GM18502 (cell line): ENCODE measurements around the gene SMARCA1.

ENCODE experiments used
- ATAC-seq: cut with Tn5 transposase; IDR thresholded peaks from one replicate; pipeline ENCODE4 v1.9.1; 2021; ENCODE audit warnings: mild to moderate bottlenecking; ENCODE audit not compliant: unreplicated experiment, poor library complexity

Gene SMARCA1

GRCh38 chrX:129534816-129535578, 11.7 kb upstream of the SMARCA1 start:
- no peak for ATAC-seq

DNA sequence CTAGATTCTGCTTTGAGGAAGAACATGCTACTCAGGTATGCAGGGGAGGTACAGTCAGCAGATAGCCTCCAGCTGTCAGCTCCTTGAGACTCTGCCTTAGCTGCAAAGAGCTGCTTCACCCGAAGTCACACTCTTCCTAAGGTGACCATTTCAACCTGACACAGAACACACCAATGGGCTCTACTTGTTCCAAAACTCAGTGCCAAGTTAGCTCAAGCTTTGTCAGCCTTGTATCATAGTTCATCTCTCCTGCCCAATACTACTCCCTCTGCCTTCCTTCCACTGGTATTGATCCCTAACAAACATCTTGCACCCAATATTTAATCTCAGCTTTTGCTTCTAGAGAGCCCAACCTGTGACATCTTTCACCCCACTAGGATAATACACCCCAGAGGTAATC, 7.8 kb upstream of the SMARCA1 start:
- ATAC-seq = no peak

GRCh38 chrX:129530410-129530809, 7.1 kb upstream of the SMARCA1 start:
- ATAC-seq = no peak

- no peak for ATAC-seq
These were observed 6.5 kb upstream of the SMARCA1 start for GRCh38 chrX:129529685-129530281.

DNA sequence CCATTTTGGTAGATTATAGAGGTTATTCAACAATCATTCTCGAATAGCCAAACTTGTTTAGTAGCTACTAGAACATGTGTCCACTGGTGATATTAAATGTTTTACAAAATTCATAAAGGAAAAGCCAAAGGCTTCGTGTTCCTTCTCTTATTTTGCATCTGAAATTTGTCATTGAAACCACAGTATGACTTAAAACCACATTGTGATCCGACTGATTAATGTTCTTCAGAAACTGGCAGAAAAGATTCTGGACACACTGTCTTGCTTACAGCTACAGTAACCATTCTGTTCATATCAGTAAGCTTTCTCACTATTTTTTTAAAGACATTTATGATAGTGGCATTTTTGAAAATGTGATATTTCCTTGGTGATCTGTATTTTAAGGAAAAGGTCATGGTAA, 2.6 kb upstream of the SMARCA1 start:
- no peak for ATAC-seq

- ATAC-seq = no peak
These were observed 1.9 kb upstream of the SMARCA1 start for GRCh38 chrX:129525162-129525561.

GRCh38 chrX:129524250-129524850, 1.1 kb upstream of the SMARCA1 start:
- no peak for ATAC-seq

GRCh38 chrX:129522184-129523078, 859 bp downstream of the SMARCA1 start:
- no peak for ATAC-seq

DNA sequence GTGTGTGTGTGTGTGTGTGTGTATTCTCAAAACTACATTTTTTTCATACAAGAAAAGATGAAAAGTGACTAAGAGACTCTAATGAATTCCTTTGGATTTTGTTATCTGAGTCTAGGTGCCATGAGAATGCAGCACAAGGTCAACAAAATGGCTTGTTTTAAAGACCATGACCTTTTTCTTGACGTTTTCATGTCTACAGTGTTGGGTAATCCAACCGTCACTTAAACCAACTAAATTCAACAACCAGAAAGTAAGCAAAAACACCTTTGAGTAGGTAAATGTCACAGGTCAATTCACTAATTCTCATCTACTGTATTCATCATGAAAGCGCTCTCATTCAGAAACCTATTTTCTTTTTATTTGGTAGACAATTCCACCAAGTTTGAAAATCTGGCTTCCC, 3.1 kb downstream of the SMARCA1 start:
- ATAC-seq = no peak

GRCh38 chrX:129516402-129516801, 6.9 kb downstream of the SMARCA1 start:
- no peak for ATAC-seq

- ATAC-seq = no peak
These were observed 10.9 kb downstream of the SMARCA1 start for GRCh38 chrX:129512409-129512808.

- ATAC-seq = no peak
These were observed 11.6 kb downstream of the SMARCA1 start for GRCh38 chrX:129511689-129512088.

- no peak for ATAC-seq
These were observed 13.0 kb downstream of the SMARCA1 start for GRCh38 chrX:129510331-129510730.

GRCh38 chrX:129497146-129497843, 26.0 kb downstream of the SMARCA1 start:
- no peak for ATAC-seq

DNA sequence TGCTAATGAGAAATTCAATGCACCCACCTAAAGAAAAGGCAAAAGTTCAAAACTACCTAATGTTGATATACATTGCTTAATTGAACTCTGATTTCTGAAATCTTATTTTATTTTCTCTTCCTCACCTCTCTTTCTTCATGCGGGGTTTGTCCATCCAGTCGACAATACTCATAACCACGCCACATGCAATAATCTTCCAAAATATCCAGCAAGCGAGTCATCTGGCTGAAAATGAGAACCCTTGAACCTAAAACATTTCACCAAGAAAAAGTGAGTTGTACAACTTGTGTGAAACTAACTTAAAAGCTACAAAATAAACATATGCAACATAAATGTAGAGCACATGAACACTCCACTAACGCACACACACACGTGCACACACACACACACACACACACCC, 26.7 kb downstream of the SMARCA1 start:
- ATAC-seq = no peak

DNA sequence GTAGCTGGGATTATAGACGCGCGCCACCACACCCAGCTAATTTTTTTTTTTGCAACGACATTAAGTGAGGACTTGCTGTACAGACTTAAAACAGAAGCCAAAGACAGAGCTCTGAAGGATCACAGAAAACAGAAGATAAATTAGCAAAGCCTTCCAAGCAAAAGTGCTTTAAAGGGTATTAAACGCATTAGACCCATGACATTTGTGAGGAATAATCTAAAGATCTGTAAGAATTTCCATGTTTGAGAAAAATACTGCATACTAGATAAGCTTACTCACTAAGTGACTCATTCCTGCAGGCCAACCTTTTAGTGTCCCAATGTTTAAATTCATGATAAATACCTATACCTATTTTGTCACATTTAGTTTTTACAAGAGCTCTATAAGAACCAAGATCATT, 27.4 kb downstream of the SMARCA1 start:
- no peak for ATAC-seq

DNA sequence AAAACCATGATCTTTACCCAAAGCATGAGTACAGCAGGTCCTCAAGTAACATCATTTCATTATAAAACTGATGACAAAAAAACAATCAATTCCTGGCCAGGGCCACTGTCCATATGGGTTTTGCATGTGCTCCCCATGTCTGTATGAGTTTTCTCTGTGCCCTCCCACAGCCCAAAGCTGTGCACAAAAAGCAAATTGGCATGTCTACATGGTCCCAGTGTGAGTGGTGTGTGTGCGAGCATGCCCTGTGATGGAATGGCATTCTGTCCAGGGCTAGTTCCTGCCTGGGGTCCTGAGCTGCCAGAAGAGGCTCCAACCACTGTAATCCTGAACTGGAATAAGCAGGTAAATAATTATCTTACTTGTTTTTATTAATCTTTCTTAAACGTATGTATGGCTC, 28.4 kb downstream of the SMARCA1 start:
- no peak for ATAC-seq

DNA sequence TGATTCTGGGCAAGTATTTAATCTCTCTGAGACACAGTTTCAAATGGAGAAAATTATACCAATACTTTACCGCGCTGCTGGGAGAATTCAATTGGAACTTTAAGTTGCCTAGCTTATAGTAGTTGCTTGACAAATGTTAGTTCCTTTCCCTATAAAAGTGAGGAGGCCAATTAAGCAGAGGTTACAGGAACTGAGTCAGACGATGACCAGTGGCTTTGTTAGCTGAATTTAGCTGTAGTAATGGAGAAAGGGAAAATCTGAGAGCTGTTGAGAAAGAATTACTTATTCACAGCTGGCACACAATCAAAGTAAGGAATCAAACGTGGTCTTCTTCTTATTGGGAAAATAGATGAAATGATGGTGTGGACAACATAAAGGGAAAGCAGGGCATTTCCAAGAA, 29.6 kb downstream of the SMARCA1 start:
- ATAC-seq = no peak

GRCh38 chrX:129490330-129490729, 33.0 kb downstream of the SMARCA1 start:
- ATAC-seq = no peak

DNA sequence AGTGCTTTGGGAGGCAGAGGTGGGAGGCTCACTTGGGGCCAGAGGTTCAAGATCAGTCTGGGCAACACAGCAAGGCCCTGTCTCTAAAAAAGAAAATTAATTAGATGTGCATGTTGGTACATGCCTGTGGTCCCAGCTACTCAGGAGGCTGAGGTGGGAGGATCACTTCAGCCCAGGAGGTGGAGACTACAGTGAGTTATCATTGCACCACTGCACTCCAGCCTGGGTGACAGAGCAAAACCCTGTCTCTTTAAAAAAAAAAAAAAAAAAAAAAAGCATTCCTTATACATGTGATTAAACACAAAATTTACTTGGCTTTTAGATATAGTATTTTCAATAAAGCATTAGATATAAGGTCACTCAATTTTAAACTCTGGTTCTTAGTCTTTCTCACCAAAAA, 34.9 kb downstream of the SMARCA1 start:
- ATAC-seq = no peak
